Stimulated activated CD4-positive, alpha-beta T cell treated with anti-CD3 and anti-CD28 coated beads, Interleukin-2, amount 100 ng/mL, for 4 hours (primary cell): Measurements from ENCODE around the gene FAH.

Experiments
- DNase-seq: peaks from one replicate; pipeline ENCODE4 v3.0.0-alpha.2; 2020; ENCODE audit warnings: low read depth

FAH gene

GRCh38 chr15:80173022-80173759, 20.4 kb downstream of the FAH start:
- peak; percentile 49 for DNase-seq

- no peak for DNase-seq
These were observed 21.4 kb downstream of the FAH start for GRCh38 chr15:80174017-80174746.

- no peak for DNase-seq
These were observed 22.6 kb downstream of the FAH start for GRCh38 chr15:80175436-80175835.

GRCh38 chr15:80176443-80176842, 23.6 kb downstream of the FAH start:
- no peak for DNase-seq

- DNase-seq, result no peak
These were observed 24.4 kb downstream of the FAH start for GRCh38 chr15:80177156-80177555.

- no peak for DNase-seq
These were observed 26.4 kb downstream of the FAH start for GRCh38 chr15:80179025-80179759.

DNA sequence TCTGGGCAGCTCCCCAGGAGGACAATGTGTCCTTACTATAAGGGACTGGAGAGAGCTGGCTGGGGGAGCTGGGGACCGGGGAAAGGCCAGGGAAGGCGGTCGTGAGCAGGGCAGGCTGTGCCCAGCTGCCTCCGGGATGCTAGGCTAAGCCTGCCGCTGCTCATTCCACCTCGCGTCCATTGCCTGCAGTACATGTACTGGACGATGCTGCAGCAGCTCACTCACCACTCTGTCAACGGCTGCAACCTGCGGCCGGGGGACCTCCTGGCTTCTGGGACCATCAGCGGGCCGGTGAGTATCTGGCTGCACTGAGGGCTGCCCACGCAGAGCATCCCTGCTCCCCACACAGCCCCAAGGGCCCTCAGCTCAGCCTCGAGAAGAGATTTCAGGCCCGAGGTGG, 27.1 kb downstream of the FAH start:
- DNase-seq, result no peak

GRCh38 chr15:80180468-80180867, 27.7 kb downstream of the FAH start:
- no peak for DNase-seq

- no peak for DNase-seq
These were observed 28.2 kb downstream of the FAH start for GRCh38 chr15:80180986-80181385.

DNA sequence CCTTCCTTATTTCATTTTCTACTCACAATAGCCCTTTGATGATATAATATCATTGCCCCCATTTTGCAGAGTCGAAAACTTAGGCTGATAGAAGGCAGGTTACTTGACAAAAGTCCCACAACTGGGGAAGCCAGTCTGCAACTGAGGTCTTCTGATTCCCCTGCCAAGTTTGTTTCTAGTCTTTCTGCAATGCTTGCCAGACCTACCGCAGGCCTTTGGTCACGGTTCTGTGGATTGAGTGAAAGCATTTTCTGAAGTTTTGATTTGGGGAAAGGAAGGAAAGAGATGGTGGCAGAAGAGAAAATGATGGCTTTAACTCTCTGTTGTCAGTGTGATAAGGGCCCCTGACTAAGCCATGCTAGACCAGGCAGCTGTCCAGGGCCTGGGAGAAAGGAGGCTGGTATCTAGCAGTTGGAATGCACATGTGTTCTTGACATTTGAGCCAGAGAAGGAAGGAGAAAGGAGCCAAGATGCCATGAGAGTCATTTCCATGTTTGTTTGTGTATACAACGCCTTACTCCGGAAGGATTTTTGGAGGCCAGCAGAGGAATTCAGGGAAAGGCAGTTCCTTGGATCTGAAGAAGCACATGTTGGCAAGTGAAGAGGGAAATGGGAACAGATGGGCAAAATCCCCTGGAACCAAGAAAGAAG, 29.9 kb downstream of the FAH start:
- no peak for DNase-seq

- no peak for DNase-seq
These were observed 30.5 kb downstream of the FAH start for GRCh38 chr15:80183306-80183705.

DNA sequence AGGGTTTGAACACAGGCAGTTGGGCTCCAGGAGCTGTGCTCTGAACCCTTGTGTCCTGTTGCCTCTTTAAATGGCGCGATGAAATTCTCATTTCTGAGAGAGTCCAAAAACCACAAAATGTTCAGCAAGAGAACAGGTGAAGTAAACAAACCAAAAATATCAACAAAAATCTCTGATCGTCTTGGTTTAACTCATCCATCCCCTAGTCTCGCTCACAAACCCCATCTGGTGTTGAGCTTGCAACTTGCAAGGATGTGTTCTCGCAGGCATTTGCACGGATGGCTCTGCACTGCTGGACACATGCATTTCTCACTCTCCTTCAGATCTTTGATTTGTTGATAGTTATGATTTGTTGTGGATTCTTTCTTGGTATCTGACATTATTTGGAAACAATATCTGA, 31.1 kb downstream of the FAH start:
- DNase-seq, result no peak

DNA sequence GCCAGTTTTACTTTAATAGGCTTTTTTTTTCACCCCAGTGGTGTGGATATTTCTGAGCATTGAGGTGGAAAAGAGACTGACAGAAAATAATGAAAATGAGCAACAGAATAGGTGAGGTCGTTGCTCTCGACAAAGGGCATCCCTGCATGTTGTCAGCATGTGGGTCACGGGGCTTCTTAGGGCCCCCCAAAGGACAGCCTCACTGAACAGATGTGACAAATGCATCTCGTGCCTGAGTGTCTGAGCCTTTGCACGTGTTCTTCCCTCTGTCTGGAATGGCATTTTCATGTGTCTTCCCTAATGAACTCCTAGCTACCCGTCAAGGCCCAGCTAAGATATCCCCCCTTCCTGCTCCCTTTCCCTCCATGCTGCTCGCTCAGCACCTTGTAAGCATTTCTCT, 31.8 kb downstream of the FAH start:
- no peak for DNase-seq

DNA sequence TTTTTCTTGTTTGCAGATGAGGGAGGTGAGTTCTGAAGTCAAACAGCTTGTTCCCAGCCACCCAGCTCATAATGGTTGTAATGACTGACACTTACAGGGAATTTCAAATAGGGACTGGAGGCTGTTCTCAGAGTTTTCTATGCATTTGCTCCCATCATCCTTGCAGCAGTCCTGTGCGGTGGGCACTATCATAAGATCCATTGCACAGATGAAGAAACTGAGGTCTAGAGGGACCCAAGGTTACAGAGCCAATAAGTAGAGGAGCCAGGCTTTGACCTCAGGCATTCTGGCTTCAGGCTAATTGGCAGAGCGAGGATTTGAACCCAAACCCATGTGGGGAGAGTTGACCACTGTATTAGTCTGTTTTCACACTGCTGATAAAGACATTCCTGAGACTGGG, 32.4 kb downstream of the FAH start:
- no peak for DNase-seq

DNA sequence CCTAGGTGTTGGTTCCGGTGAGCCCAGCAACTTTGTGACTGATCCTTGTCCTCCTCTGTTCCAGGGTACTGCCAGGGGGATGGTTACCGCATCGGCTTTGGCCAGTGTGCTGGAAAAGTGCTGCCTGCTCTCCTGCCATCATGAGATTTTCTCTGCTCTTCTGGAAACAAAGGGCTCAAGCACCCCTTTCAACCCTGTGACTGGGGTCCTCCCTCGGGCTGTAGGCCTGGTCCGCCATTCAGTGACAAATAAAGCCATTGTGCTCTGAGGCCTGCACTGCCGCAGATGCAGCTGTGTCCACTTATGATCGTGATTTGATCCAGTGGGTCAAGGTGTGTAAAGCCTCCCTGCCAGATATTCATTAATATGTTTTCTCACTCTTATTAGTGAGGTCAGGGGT, 33.3 kb downstream of the FAH start:
- no peak for DNase-seq

GRCh38 chr15:80186597-80186996, 33.8 kb downstream of the FAH start:
- no peak for DNase-seq

- no peak for DNase-seq
These were observed 35.5 kb downstream of the FAH start for GRCh38 chr15:80188251-80188650.

GRCh38 chr15:80191198-80191597, 38.4 kb downstream of the FAH start:
- no peak for DNase-seq

DNA sequence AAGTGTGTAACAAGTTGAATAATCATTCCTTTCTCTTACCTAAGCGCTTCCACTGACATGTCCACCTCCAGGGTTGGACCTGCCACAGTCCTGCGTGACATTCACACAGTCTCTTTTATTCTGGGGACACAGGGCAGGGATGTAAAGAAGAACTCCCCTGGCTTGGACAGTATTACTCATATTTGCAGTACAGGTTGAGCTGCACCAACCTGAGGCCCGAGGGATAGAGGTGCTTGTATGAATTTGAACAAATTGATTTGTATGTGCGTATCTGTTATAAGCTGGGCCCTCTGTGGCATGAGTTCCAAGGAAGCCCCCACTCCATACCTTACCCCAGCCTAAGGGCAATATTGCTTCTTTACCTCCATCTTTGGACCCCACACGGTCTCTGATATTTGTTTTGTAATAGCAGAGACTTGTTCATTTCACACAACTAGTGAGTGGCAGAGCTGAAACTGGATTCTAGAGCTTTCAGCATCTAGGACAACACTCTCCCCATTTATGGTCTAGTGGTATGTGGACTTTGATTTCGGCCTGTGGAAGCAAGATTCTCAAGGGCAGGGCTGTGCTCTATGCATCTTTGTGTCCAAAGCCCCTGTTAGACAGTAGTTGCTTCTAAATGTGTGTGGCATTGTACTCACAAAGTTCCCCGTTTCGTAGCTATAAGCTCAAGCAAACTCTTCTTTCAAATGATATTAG, 39.2 kb downstream of the FAH start:
- no peak for DNase-seq

GRCh38 chr15:80194186-80194585, 41.4 kb downstream of the FAH start:
- DNase-seq, result no peak

GRCh38 chr15:80194914-80195313, 42.1 kb downstream of the FAH start:
- no peak for DNase-seq

DNA sequence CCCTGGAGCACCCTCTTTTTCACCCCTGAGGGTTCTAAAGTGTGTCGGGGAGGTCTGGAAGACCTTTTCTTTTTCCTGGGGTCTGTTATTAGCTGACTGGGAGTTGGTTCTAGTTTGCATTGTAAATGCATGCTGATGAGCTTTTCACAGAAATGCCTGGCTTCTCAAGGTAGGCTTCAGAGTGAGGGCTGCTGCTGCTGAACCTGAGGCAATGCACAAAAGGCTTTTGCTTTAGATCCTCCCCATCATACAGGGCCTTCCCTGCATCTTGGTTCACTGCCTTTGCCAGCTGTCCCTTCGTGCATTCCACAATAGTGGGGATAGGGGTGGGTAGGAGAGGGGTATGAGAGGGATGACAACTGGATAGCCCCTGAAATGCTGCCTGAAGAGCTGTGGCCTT, 46.6 kb downstream of the FAH start:
- no peak for DNase-seq
